Measurements from ENCODE around the gene EPHA6.

DNA sequence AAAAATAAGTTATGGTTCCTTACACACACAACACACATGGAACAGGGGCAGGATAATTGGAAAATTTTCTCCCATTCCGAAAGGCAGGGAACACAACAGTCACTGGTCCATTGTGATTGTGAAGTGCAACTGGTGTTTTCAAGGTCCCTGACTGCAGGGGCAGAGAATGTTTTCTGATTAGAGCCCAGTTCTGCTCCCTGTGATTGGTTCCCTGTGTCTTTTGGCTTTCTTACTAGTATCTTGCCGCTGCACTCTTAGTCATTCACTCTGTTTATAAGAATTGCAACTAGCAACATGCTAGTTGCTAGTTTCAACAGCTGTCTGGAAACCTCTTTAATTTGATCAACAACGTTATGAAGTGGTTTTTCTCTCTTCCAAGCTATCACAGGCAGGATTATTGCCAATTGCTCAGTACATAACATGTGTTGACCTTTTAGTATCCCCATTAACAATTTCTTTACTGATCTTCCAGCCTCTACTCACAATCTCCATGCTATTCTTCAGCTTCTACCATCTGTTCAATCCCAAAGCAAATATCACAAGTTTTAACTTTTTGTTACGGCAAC, 177.5 kb downstream of the EPHA6 start:
- TF ChIP-seq, protein P1, sequence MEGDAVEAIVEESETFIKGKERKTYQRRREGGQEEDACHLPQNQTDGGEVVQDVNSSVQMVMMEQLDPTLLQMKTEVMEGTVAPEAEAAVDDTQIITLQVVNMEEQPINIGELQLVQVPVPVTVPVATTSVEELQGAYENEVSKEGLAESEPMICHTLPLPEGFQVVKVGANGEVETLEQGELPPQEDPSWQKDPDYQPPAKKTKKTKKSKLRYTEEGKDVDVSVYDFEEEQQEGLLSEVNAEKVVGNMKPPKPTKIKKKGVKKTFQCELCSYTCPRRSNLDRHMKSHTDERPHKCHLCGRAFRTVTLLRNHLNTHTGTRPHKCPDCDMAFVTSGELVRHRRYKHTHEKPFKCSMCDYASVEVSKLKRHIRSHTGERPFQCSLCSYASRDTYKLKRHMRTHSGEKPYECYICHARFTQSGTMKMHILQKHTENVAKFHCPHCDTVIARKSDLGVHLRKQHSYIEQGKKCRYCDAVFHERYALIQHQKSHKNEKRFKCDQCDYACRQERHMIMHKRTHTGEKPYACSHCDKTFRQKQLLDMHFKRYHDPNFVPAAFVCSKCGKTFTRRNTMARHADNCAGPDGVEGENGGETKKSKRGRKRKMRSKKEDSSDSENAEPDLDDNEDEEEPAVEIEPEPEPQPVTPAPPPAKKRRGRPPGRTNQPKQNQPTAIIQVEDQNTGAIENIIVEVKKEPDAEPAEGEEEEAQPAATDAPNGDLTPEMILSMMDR (IDR thresholded peaks at IDR 0.05), result no peak
- no peak for TF ChIP-seq POLR2A (IDR thresholded peaks at IDR 0.05)
